ENCODE results near the gene OR13A1. TPM values are rescaled to one million over a fixed set of nuclear protein-coding genes. Genes with fewer than 3 reads are reported as not detected.
"Not testable (repeated sequence)": the region's sequence is repeated elsewhere in the genome, so short reads cannot be mapped to it uniquely, and the experiment has no call there.

Gene OR13A1
- total RNA-seq, 2 experiments from 2014 or later = 0.10 to 0.15 TPM

DNA sequence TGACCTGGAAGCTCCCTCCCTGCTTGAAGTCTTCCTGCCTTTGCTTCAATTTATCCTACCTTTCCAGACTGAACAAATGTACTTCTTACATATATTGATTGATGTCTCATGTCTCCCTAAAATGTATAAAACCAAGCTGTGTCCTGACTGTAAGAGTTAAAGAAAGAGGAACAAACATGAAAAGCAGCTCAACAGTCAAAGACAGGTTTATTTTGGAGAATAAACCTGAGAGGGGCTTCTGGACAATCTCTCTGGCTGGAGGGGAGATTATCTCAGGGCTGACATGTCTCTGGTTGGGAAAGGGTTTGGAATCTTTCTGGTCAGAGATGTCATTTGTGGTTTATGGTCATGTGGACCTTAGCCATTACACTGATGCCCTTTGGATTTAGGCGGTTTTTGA is 41.0 kb downstream of the OR13A1 start:
- POLR2A ChIA-PET = no interaction called here
- Mint-ChIP-seq H3K9me3 (no peaks in the 10 kb centered on the region), H3K27ac (no peak overlapping the region), H3K4me1 (no peaks in the 10 kb centered on the region), H3K27me3 (peaks cover 47% of the 10 kb centered on the region), H3K4me3 (no peak overlapping the region), H3K36me3 (ENCODE audit: low read depth) (no peaks in the 10 kb centered on the region)
- DNase-seq = no peak
- CTCF ChIA-PET = no interaction called here

DNA sequence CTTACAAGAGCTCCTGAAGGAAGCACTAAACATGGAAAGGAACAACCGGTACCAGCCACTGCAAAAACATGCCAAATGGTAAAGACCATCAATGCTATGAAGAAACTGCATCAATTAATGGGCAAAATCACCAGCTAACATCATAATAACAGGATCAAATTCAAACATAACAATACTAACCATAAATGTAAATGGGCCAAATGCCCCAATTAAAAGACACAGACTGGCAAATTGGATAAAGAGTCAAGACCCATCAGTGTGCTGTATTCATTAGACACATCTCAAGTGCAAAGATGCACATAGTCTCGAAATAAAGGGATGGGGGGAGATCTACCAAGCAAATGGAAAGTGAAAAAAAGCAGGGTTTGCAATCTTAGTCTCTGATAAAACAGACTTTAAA is 47.6 kb downstream of the OR13A1 start:
- H3K27ac Mint-ChIP-seq; H3K9me3 Mint-ChIP-seq; CTCF ChIA-PET; H3K36me3 Mint-ChIP-seq (ENCODE audit: low read depth); POLR2A ChIA-PET; H3K4me3 Mint-ChIP-seq; DNase-seq; H3K4me1 Mint-ChIP-seq: not testable (repeated sequence)
- H3K27me3 Mint-ChIP-seq = peaks cover 54% of the 10 kb centered on the region

DNA sequence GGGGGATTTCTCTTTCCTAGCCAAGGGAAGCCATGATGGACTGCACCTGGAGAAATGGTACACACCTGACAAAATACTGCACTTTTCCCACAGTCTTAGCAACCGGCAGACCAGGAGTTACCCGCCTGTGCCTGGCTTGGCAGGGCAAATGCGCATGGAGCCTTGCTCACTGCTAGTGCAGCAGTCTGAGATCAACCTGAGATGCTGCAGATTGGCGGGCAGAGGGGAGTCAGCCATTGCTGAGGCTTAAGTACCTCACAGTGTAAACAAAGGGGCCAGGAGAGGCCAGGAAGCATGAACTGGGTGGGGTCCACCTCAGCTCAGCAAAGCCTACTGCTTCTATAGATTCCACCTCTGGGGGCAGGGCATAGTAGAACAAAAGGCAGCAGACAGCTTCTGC is 49.4 kb downstream of the OR13A1 start:
- Mint-ChIP-seq H3K27ac (no peak overlapping the region), H3K9me3 (no peaks in the 10 kb centered on the region), H3K4me1 (no peaks in the 10 kb centered on the region), H3K4me3 (no peak overlapping the region), H3K27me3 (peaks cover 55% of the 10 kb centered on the region), H3K36me3 (ENCODE audit: low read depth) (no peaks in the 10 kb centered on the region)
- ChIA-PET CTCF (interaction anchor here (0.6 to 1.1 kb wide), 2 partner anchors 16 to 30 kb away, joined by 3 to 4 read pairs; no protein-coding TSS in a partner anchor), POLR2A (no interaction called here)
- no peak for DNase-seq

GRCh38 chr10:45261946-45262345 is 53.5 kb downstream of the OR13A1 start:
- Mint-ChIP-seq H3K27ac (no peak overlapping the region), H3K27me3 (peaks cover 21% of the 10 kb centered on the region), H3K4me3 (no peak overlapping the region), H3K9me3 (no peaks in the 10 kb centered on the region), H3K4me1 (no peaks in the 10 kb centered on the region), H3K36me3 (ENCODE audit: low read depth) (no peaks in the 10 kb centered on the region)
- DNase-seq = no peak
- ChIA-PET POLR2A (no interaction called here), CTCF (no interaction called here)

- ChIA-PET CTCF (no interaction called here), POLR2A (no interaction called here)
- H3K4me1 Mint-ChIP-seq = no peaks in the 10 kb centered on the region
- no peak overlapping the region for H3K27ac Mint-ChIP-seq
- H3K9me3 Mint-ChIP-seq = no peaks in the 10 kb centered on the region
- H3K4me3 Mint-ChIP-seq = no peak overlapping the region
- peaks cover 20% of the 10 kb centered on the region for H3K27me3 Mint-ChIP-seq
- H3K36me3 Mint-ChIP-seq (ENCODE audit: low read depth) = no peaks in the 10 kb centered on the region
- no peak for DNase-seq
Measured at GRCh38 chr10:45261243-45261775, 54.1 kb downstream of the OR13A1 start.

- POLR2A ChIA-PET; H3K36me3 Mint-ChIP-seq (ENCODE audit: low read depth); DNase-seq; H3K27ac Mint-ChIP-seq; CTCF ChIA-PET; H3K4me3 Mint-ChIP-seq; H3K9me3 Mint-ChIP-seq; H3K4me1 Mint-ChIP-seq: not testable (repeated sequence)
- peaks cover 20% of the 10 kb centered on the region for H3K27me3 Mint-ChIP-seq
Measured at GRCh38 chr10:45260635-45261034, 54.8 kb downstream of the OR13A1 start.

DNA sequence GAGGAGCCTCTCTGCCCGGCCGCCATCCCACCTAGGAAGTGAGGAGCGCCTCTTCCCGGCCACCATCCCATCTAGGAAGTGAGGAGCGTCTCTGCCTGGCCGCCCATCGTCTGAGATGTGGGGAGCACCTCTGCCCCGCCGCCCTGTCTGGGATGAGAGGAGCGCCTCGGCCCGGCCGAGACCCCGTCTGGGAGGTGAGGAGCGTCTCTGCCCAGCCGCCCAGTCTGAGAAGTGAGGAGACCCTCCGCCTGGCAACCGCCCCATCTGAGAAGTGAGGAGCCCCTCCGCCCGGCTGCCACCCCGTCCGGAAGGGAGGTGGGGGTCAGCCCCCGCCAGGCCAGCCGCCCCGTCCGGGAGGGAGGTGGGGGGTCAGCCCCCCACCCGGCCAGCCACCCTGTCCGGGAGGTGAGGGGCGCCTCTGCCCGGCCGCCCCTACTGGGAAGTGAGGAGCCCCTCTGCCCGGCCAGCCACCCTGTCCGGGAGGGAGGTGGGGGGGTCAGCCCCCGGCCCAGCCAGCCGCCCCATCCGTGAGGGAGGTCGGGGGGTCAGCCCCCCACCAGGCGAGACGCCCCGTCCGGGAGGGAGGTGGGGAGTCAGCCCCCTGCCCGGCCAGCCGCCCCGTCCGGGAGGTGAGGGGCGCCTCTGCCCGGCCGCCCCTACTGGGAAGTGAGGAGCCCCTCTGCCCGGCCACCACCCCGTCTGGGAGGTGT is 55.5 kb downstream of the OR13A1 start:
- POLR2A ChIA-PET; H3K4me1 Mint-ChIP-seq; H3K27ac Mint-ChIP-seq; H3K36me3 Mint-ChIP-seq (ENCODE audit: low read depth); DNase-seq; H3K4me3 Mint-ChIP-seq; CTCF ChIA-PET; H3K9me3 Mint-ChIP-seq: not testable (repeated sequence)
- peaks cover 21% of the 10 kb centered on the region for H3K27me3 Mint-ChIP-seq

DNA sequence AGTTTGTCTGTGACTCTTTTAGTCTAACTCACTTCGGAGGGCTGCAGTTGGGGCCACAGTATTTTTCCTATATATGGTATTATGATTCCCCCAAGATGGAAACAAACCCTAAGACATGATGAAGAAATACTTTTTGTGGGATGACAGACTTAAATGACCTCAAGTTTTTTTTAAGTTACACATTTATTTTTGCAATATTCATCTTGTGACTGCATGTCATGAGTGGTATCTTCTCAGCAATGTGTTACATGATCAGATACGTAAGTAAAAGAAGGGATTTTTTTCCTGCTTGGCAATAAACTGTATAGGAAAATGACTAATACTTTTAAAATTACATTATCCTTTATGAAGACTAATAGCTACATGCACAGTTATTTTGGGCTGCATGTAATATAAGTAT is 57.8 kb downstream of the OR13A1 start:
- CTCF ChIA-PET = no interaction called here
- H3K36me3 Mint-ChIP-seq (ENCODE audit: low read depth) = no peaks in the 10 kb centered on the region
- H3K27me3 Mint-ChIP-seq = peaks cover 15% of the 10 kb centered on the region
- DNase-seq = no peak
- no peaks in the 10 kb centered on the region for H3K4me1 Mint-ChIP-seq
- POLR2A ChIA-PET = no interaction called here
- H3K27ac Mint-ChIP-seq = no peak overlapping the region
- H3K4me3 Mint-ChIP-seq = no peak overlapping the region
- H3K9me3 Mint-ChIP-seq = no peaks in the 10 kb centered on the region

GRCh38 chr10:45256246-45256645 is 59.2 kb downstream of the OR13A1 start:
- Mint-ChIP-seq H3K27ac (no peak overlapping the region), H3K27me3 (peaks cover 6% of the 10 kb centered on the region), H3K4me1 (no peaks in the 10 kb centered on the region), H3K36me3 (ENCODE audit: low read depth) (no peaks in the 10 kb centered on the region), H3K4me3 (no peak overlapping the region), H3K9me3 (no peaks in the 10 kb centered on the region)
- DNase-seq = no peak
- POLR2A ChIA-PET = no interaction called here
- CTCF ChIA-PET = no interaction called here

DNA sequence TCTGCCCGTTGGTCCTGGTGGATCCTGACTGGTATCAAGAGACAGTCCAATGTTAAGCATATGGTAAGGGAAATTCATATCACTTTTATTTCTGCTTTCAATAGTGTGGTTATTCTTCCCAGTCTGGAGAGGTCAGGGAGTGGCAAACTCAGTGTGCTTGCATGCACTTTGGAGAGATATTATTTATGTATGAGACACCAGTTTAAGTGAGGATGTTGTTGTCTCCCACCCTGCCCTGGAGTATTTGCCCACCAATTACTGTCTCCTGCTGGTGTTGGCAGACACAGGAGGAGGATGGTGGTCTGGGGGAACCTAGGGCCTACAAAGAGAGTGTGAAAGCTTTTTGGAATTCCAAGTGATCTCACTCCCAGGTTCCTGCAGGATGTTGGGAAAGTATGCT is 59.7 kb downstream of the OR13A1 start:
- no peak overlapping the region for H3K4me3 Mint-ChIP-seq
- H3K4me1 Mint-ChIP-seq = peaks cover 3% of the 10 kb centered on the region
- no peaks in the 10 kb centered on the region for H3K9me3 Mint-ChIP-seq
- H3K27ac Mint-ChIP-seq = no peak overlapping the region
- CTCF ChIA-PET = no interaction called here
- POLR2A ChIA-PET = no interaction called here
- peaks cover 7% of the 10 kb centered on the region for H3K27me3 Mint-ChIP-seq
- DNase-seq = no peak
- no peaks in the 10 kb centered on the region for H3K36me3 Mint-ChIP-seq (ENCODE audit: low read depth)

DNA sequence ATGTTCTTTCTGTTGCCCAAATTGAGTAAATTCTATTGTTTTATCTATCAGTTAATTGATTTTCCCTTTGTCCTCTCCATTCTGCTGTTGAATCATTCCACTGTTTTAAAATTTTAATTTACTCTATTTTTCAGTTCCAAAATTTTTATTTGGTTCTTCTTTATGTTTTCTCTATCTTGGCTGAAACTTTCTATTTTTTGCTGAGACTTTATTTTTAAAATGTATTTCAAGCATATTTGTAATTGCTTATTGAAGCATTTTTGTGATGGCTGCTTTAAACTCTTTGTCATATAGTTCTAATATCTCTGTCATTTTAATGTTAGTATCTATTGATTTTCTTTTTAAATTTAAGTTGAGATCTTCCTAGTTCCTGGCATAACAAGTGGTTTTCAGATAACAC is 60.5 kb downstream of the OR13A1 start:
- H3K36me3 Mint-ChIP-seq (ENCODE audit: low read depth) = no peaks in the 10 kb centered on the region
- DNase-seq = no peak
- no peak overlapping the region for H3K27ac Mint-ChIP-seq
- H3K4me3 Mint-ChIP-seq = no peak overlapping the region
- peaks cover 7% of the 10 kb centered on the region for H3K27me3 Mint-ChIP-seq
- CTCF ChIA-PET = no interaction called here
- POLR2A ChIA-PET = no interaction called here
- H3K9me3 Mint-ChIP-seq = no peaks in the 10 kb centered on the region
- peaks cover 10% of the 10 kb centered on the region for H3K4me1 Mint-ChIP-seq

GRCh38 chr10:45253183-45253914 is 62.1 kb downstream of the OR13A1 start:
- no peak overlapping the region for H3K4me3 Mint-ChIP-seq

More at GRCh38 chr10:45253183-45253914, 62.1 kb downstream of the OR13A1 start:
- ChIA-PET POLR2A (no interaction called here), CTCF (no interaction called here)
- Mint-ChIP-seq H3K27me3 (peaks cover 13% of the 10 kb centered on the region), H3K4me1 (peaks cover 10% of the 10 kb centered on the region), H3K9me3 (no peaks in the 10 kb centered on the region), H3K27ac (no peak overlapping the region), H3K36me3 (ENCODE audit: low read depth) (no peaks in the 10 kb centered on the region)
- no peak for DNase-seq
